Thoracic aorta (tissue), 2 donors: Measurements from ENCODE around the gene TMEM209. TPM values are rescaled to one million over a fixed set of nuclear protein-coding genes. Genes with fewer than 3 reads are reported as not detected.

ENCODE experiments used
- ATAC-seq: fragments of 150-250 bp; one replicate; pipeline ENCODE4 v1.8.0; 2017; ENCODE audit warnings: low read depth; ENCODE audit not compliant: insufficient number of reproducible peaks, low FRiP score
- DNase-seq: peaks from one replicate; pipeline ENCODE4 v3.0.0-alpha.2; 2020; ENCODE audit warnings: low spot score
- H3K27ac ChIP-seq, 2 donors: fragments of 200-600 bp; sonication (generic); 1 replicate in 1 of 2; 2 replicates in 1 of 2; pipeline ENCODE4 v1.5.1; 2016; ENCODE audit warnings: mild to moderate bottlenecking in 2 of 2, moderate library complexity in 2 of 2
- H3K27me3 ChIP-seq: fragments of 200-600 bp; sonication (generic); replicated peaks from 2 replicates; pipeline ENCODE4 v1.6.0; 2016; ENCODE audit warnings: mild to moderate bottlenecking; ENCODE audit not compliant: insufficient read depth
- H3K36me3 ChIP-seq: fragments of 200-600 bp; sonication (generic); one replicate; pipeline ENCODE4 v1.5.1; 2016
- H3K4me1 ChIP-seq, 2 donors: fragments of 200-600 bp; sonication (generic); 1 replicate in 1 of 2; 2 replicates in 1 of 2; pipeline versions ENCODE4 v1.5.1 to v1.6.0; 2016; ENCODE audit warnings: low read depth in 2 of 2, mild to moderate bottlenecking in 1 of 2; ENCODE audit not compliant: control insufficient read depth in 1 of 2
- H3K4me3 ChIP-seq: fragments of 200-600 bp; sonication (generic); 2 replicates; pipeline ENCODE4 v1.5.1; 2016; ENCODE audit warnings: mild to moderate bottlenecking
- H3K9me3 ChIP-seq: fragments of 200-600 bp; sonication (generic); 2 replicates; pipeline ENCODE4 v1.5.1; 2016
- total RNA-seq, 2 donors: library from RNA; depleted of rRNA; stranded (reverse); fragments of >200 nt; gene quantifications; one replicate each; pipeline versions ENCODE4 v1.1.0 to v1.2.3, GENCODE V29; 2016
- TF ChIP-seq, protein P1 (sequence below): fragments of 200-600 bp; sonication (generic); IDR thresholded peaks from one replicate; pipeline ENCODE4 v1.5.1; 2019; ENCODE audit warnings: antibody characterized with exemption

The TMEM209 gene
- total RNA-seq, 2 donors from 2014 or later: 8.7 to 9.9 TPM

DNA sequence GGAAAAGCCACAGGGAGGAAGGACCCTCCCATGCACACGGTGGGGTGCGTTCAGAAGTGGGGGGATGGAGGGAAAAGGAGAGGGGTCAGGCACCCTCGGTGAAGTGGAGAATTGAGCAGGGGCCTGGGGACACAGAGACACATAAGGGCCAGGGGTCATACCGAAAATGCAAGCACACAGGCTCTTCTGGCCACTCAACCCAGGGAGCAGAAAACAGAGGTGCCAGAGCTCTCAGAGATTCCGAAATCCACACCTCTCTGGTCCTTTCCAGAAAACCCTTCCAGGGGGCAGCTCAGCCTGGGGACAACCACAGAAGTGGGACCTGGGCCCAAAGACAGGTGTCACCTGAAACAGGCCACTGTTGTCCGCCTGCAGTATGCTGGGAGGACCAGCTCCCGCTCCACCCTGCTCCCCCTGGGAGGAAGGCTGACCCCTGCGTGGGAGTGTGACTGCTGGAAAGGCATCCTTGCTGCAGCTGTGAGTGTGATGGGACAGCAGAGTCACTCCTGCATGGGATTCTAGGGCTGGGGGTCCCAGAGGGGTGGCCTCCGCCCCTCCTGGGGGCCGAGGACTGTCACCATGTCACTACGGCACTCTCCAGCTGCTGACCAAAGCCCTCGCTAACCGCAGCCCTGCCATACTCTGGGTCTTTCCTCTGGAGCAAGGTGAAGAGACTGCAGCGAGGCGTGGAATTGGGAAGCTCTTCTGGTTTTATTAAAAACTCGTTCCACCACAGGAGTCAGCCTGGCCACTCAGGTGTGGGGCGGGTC, 63.1 kb downstream of the TMEM209 start:
- peaks cover 0 to 21% of the 10 kb centered on the region in 2 donors for H3K4me1 ChIP-seq
- ATAC-seq (no peak), DNase-seq (no peak)

DNA sequence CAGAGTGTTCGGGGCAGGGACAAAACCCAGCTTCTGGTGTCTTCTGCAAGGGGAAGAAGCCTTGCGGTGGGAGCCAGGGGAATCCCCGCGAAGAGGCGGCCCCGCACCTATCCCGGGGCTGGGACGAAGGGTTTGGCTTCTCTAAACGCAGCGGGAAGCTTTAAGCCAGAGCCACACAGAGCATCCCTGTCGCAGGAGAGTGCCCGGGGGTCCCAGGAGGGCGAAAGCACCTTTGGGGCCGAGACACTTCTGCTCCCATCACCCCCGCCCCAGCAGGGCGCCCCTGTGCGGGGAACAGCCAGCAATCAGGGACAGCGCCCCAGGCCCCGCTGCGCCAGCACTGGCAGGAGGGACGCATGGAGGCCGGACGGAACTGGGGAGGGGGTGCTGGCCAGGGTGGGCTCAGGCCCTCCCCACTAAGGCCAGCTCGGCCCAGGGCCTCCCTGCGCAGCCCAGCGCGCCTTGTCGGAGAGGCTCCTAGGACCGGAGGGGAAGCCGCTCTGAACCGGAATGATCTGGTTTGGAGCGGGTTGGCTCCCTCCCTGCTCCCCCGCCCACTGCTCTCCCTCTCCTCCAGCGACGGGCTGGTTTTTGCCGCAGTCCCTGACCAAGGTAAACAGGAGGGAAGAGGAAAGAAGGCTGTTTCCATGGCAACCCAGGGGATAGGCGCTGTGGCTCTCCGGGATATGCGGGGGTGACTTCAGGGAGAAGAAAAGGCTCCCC, 63.9 kb downstream of the TMEM209 start:
- TF ChIP-seq, protein P1, sequence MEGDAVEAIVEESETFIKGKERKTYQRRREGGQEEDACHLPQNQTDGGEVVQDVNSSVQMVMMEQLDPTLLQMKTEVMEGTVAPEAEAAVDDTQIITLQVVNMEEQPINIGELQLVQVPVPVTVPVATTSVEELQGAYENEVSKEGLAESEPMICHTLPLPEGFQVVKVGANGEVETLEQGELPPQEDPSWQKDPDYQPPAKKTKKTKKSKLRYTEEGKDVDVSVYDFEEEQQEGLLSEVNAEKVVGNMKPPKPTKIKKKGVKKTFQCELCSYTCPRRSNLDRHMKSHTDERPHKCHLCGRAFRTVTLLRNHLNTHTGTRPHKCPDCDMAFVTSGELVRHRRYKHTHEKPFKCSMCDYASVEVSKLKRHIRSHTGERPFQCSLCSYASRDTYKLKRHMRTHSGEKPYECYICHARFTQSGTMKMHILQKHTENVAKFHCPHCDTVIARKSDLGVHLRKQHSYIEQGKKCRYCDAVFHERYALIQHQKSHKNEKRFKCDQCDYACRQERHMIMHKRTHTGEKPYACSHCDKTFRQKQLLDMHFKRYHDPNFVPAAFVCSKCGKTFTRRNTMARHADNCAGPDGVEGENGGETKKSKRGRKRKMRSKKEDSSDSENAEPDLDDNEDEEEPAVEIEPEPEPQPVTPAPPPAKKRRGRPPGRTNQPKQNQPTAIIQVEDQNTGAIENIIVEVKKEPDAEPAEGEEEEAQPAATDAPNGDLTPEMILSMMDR: no peak
- ATAC-seq: peak; percentile 44

More for the DNA sequence above, 63.1 kb downstream of the TMEM209 start:
- TF ChIP-seq, protein P1: no peak
- Histone ChIP-seq H3K27ac (peak overlapping the region; percentile 70 to 75), H3K36me3 (no peaks in the 10 kb centered on the region), H3K9me3 (no peaks in the 10 kb centered on the region), H3K4me3 (peak overlapping the region; percentile 84), H3K27me3 (no peaks in the 10 kb centered on the region)

DNA sequence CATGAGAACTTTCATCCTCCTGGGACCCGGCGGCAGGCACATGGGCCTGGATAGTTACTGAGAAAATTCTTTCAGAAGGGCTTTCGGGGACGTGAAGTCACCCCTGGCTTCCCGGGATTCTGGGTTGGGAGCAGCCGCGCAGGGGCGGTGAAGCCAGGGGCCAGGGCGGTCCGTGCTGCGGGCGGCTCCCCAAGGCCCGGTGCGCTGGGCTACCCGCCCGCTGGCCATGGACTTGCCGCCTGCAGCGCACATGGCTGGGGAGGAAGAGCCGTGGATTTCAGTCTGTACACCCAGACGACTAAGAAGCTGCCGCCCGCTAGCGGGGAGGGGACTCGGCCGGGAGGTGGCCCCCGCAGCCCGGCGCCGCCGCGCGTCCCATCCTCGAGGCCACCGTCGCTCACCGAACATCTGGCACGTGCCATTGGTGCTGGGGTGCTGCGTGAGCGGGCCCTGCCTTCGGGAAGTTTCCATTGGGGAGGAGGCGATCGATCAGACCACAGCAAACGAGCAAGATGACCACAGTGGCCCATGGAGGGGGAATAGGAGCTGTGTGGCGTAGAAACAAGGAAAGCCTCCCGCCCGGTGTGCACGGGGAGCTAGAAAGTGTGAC, 64.5 kb downstream of the TMEM209 start:
- Histone ChIP-seq H3K36me3 (peaks cover 2% of the 10 kb centered on the region), H3K9me3 (no peaks in the 10 kb centered on the region), H3K4me1 (peaks cover 0 to 21% of the 10 kb centered on the region in 2 donors), H3K27ac (peak overlapping the region; percentile 70 to 75), H3K4me3 (peak overlapping the region; percentile 84), H3K27me3 (no peaks in the 10 kb centered on the region)
- TF ChIP-seq, protein P1: no peak
- DNase-seq: no peak
- no peak for ATAC-seq

More for the DNA sequence above, 63.9 kb downstream of the TMEM209 start:
- Histone ChIP-seq H3K27ac (peak overlapping the region; percentile 70 to 75), H3K27me3 (no peaks in the 10 kb centered on the region), H3K4me3 (peak overlapping the region; percentile 84), H3K36me3 (no peaks in the 10 kb centered on the region), H3K4me1 (peaks cover 0 to 21% of the 10 kb centered on the region in 2 donors), H3K9me3 (no peaks in the 10 kb centered on the region)
- no peak for DNase-seq

DNA sequence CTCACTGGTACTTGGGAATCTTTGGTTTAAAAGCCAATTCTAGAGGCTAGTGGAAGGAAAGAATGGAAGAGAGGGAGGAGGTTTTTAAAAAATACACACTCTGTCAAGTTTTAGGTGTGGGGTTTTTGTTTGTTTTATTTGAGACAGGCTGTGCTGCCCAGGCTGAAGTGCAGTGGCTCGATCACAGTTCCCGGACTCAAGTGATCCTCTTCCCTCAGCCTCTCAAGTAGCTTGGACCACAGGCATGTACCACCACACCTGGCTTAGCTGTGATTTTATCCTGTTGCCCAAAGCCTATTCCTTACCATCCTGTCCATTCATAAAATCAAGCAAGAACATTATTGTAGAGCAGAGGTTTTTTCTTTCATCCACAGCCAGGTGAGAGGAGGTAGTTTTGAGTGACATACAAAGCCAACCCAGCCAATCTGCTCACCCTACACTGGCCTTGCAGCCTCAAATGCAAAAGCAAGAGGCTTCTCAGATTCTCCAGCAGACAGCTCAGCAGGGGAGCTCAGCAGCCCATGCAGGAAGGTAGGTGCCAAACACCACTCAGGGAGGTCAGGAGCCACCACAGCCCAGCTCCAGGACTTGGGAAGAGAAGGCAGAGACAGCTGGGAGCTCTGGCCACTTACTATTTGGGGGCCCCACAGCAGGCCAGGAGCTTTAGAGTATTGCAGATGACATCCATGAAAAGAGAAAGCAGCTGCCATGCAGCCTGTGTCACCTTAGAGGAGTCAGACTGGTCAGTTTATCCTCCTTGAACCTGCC, 65.8 kb downstream of the TMEM209 start:
- DNase-seq: no peak
- no peaks in the 10 kb centered on the region for H3K9me3 ChIP-seq
- no peaks in the 10 kb centered on the region for H3K27me3 ChIP-seq
- TF ChIP-seq, protein P1: no peak
- no peak for ATAC-seq
- no peak overlapping the region for H3K4me3 ChIP-seq
- H3K27ac ChIP-seq: no peak overlapping the region
- peaks cover 8% of the 10 kb centered on the region for H3K36me3 ChIP-seq
- peaks cover 0 to 21% of the 10 kb centered on the region in 2 donors for H3K4me1 ChIP-seq
